ENCODE results near the gene CMYA5. TPM values are rescaled to one million over a fixed set of nuclear protein-coding genes. Genes with fewer than 3 reads are reported as not detected.

Gene CMYA5
- total and polyA plus RNA-seq, 2 of the 4 experiments (the other 2 are of a cell fraction), result 0.39 to 0.90 TPM

DNA sequence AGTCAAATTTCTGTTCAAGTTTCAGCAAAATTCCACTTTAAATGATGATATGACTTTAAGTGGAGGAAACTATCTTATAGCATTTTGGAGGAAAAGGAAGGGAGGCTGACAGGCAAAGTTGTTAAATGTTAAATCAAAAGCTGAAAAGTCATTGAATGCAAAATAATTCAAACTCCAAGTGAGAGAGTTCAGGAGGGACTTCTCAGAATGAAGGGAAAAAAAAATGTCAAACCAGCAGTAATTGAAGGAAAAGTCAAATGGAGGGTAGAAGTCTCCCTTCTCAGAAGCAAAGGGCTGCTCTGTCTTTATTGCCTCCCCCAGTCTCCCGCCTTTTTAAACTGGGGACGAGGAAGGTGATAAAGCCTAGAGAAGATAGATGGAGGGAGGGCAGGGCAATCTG, 134.8 kb downstream of the CMYA5 start:
- Histone ChIP-seq H3K9ac (ENCODE audit: low read depth, low read length) (no peak overlapping the region), H3K27me3 (ENCODE audit: control insufficient read depth, insufficient read depth, low read length) (peaks cover 10% of the 10 kb centered on the region), H3K18ac (ENCODE audit: low read depth, low read length) (no peak overlapping the region), H4K20me1 (ENCODE audit: insufficient read depth, low read length) (no peaks in the 10 kb centered on the region), H3K14ac (replicated peaks; ENCODE audit: low read depth, low read length) (no peak overlapping the region), H2BK15ac (ENCODE audit: low read depth, low read length) (no peak overlapping the region), H4K5ac (ENCODE audit: low read depth, low read length) (no peak overlapping the region), H4K91ac (ENCODE audit: insufficient read depth, low read depth, low read length) (no peak overlapping the region), H2AFZ (replicated peaks; ENCODE audit: low read length, poor library complexity) (no peak overlapping the region), H3K4me1 (ENCODE audit: control insufficient read depth, insufficient read depth, low read length) (no peaks in the 10 kb centered on the region), H3K4me3 (ENCODE audit: insufficient read depth, low read depth, low read length) (no peak overlapping the region), H2AK9ac (replicated peaks; ENCODE audit: low read depth, low read length, poor library complexity) (no peak overlapping the region), H3K9me1 (ENCODE audit: insufficient read depth, low read length) (no peaks in the 10 kb centered on the region), H2BK5ac (ENCODE audit: low read depth, low read length, poor library complexity, severe bottlenecking) (no peak overlapping the region), H3K4me2 (ENCODE audit: low read depth, low read length) (no peak overlapping the region), H2AK5ac (ENCODE audit: low read depth, low read length) (no peak overlapping the region), H4K8ac (ENCODE audit: low read depth in 2 of 2, low read length in 2 of 2) (no peak overlapping the region), H2BK20ac (ENCODE audit: low read depth, low read length) (no peak overlapping the region), H3K4ac (ENCODE audit: low read depth, low read length) (no peak overlapping the region), H3K9me3 (ENCODE audit: control insufficient read depth, insufficient read depth, low read length) (no peaks in the 10 kb centered on the region), H3K56ac (ENCODE audit: extremely low read depth, insufficient read depth, low read length) (no peak overlapping the region), H3K27ac (ENCODE audit: insufficient read depth, low read length) (no peak overlapping the region), H3K36me3 (ENCODE audit: control insufficient read depth, insufficient read depth, low read length) (no peaks in the 10 kb centered on the region), H2BK120ac (ENCODE audit: low read depth, low read length) (no peak overlapping the region), H3K23ac (ENCODE audit: low read depth, low read length) (no peak overlapping the region), H3K79me1 (ENCODE audit: low read depth in 1 of 2, low read length in 2 of 2) (no peaks in the 10 kb centered on the region)
- TF ChIP-seq RCOR1 (IDR thresholded peaks at IDR 0.05; ENCODE audit: insufficient replicate concordance, low read length) (no peak), FOS (IDR thresholded peaks at IDR 0.05; ENCODE audit: low read depth, low read length) (no peak), USF2 (IDR thresholded peaks at IDR 0.05; ENCODE audit: low read depth, low read length) (no peak), NFE2L2 (IDR thresholded peaks at IDR 0.05; ENCODE audit: low read depth, low read length) (no peak), MAZ (IDR thresholded peaks at IDR 0.05; ENCODE audit: borderline replicate concordance, low read depth, low read length) (no peak)
- ChIA-PET POLR2A (ENCODE audit: unreplicated experiment) (no interaction called here), CTCF (no interaction called here)
- dilution Hi-C loops (cut with HindIII; ENCODE audit: low sequenced_read_pairs, unreplicated experiment) (no loop called here), in situ Hi-C loops (cut with MboI; ENCODE audit: low sequenced_read_pairs) (no loop called here), intact Hi-C loops (cut with micrococcal nuclease) (no loop called here)
- no peak for ATAC-seq (ENCODE audit: low read depth)
- no peak for DNase-seq
- no TSS peak for BruUV-seq (replicated peaks)
- WGBS, 2 experiments (ENCODE audit: extremely low coverage in 2 of 2, insufficient read length in 1 of 2), result no CpG with 5 or more reads among the region's 2 CpGs
